ENCODE measurements around the gene ITPK1.

Gene ITPK1

GRCh38 chr14:92965281-92965680, 150.4 kb downstream of the ITPK1 start:
- Histone ChIP-seq H3K4me1 (ENCODE audit: control insufficient read depth, insufficient read depth, low read length) (peaks cover 16% of the 10 kb centered on the region), H3K4me3 (ENCODE audit: low read length) (no peak overlapping the region), H3K9ac (ENCODE audit: low read length) (no peak overlapping the region), H3K9me3 (ENCODE audit: control insufficient read depth, low read length) (no peaks in the 10 kb centered on the region), H3K36me3 (ENCODE audit: control insufficient read depth, insufficient read depth, low read length) (no peaks in the 10 kb centered on the region), H3K27me3 (ENCODE audit: control insufficient read depth, insufficient read depth, low read length) (no peaks in the 10 kb centered on the region)

GRCh38 chr14:92964124-92965109, 151.3 kb downstream of the ITPK1 start:
- Histone ChIP-seq H3K4me1 (ENCODE audit: control insufficient read depth, insufficient read depth, low read length) (peaks cover 16% of the 10 kb centered on the region), H3K4me3 (ENCODE audit: low read length) (no peak overlapping the region), H3K36me3 (ENCODE audit: control insufficient read depth, insufficient read depth, low read length) (no peaks in the 10 kb centered on the region), H3K27me3 (ENCODE audit: control insufficient read depth, insufficient read depth, low read length) (no peaks in the 10 kb centered on the region), H3K9ac (ENCODE audit: low read length) (no peak overlapping the region), H3K9me3 (ENCODE audit: control insufficient read depth, low read length) (no peaks in the 10 kb centered on the region)

- Histone ChIP-seq H3K4me1 (ENCODE audit: control insufficient read depth, insufficient read depth, low read length) (peaks cover 16% of the 10 kb centered on the region), H3K9me3 (ENCODE audit: control insufficient read depth, low read length) (no peaks in the 10 kb centered on the region), H3K4me3 (ENCODE audit: low read length) (no peak overlapping the region), H3K27me3 (ENCODE audit: control insufficient read depth, insufficient read depth, low read length) (no peaks in the 10 kb centered on the region), H3K9ac (ENCODE audit: low read length) (no peak overlapping the region), H3K36me3 (ENCODE audit: control insufficient read depth, insufficient read depth, low read length) (no peaks in the 10 kb centered on the region)
Measured at GRCh38 chr14:92963301-92964123, 152.2 kb downstream of the ITPK1 start.

- Histone ChIP-seq H3K9me3 (ENCODE audit: control insufficient read depth, low read length) (no peaks in the 10 kb centered on the region), H3K9ac (ENCODE audit: low read length) (no peak overlapping the region), H3K4me3 (ENCODE audit: low read length) (no peak overlapping the region), H3K27me3 (ENCODE audit: control insufficient read depth, insufficient read depth, low read length) (no peaks in the 10 kb centered on the region), H3K36me3 (ENCODE audit: control insufficient read depth, insufficient read depth, low read length) (no peaks in the 10 kb centered on the region), H3K4me1 (ENCODE audit: control insufficient read depth, insufficient read depth, low read length) (peaks cover 16% of the 10 kb centered on the region)
Measured at GRCh38 chr14:92962831-92963095, 153.0 kb downstream of the ITPK1 start.

- no peaks in the 10 kb centered on the region for H3K36me3 ChIP-seq (ENCODE audit: control insufficient read depth, insufficient read depth, low read length)
- no peak overlapping the region for H3K4me3 ChIP-seq (ENCODE audit: low read length)
- H3K9ac ChIP-seq (ENCODE audit: low read length), result no peak overlapping the region
- peaks cover 16% of the 10 kb centered on the region for H3K4me1 ChIP-seq (ENCODE audit: control insufficient read depth, insufficient read depth, low read length)
- H3K9me3 ChIP-seq (ENCODE audit: control insufficient read depth, low read length), result no peaks in the 10 kb centered on the region
- no peaks in the 10 kb centered on the region for H3K27me3 ChIP-seq (ENCODE audit: control insufficient read depth, insufficient read depth, low read length)
Measured at GRCh38 chr14:92962031-92962830, 153.5 kb downstream of the ITPK1 start.

- no peak overlapping the region for H3K9ac ChIP-seq (ENCODE audit: low read length)
- H3K4me3 ChIP-seq (ENCODE audit: low read length), result no peak overlapping the region
- no peaks in the 10 kb centered on the region for H3K36me3 ChIP-seq (ENCODE audit: control insufficient read depth, insufficient read depth, low read length)
- H3K4me1 ChIP-seq (ENCODE audit: control insufficient read depth, insufficient read depth, low read length), result peaks cover 16% of the 10 kb centered on the region
- no peaks in the 10 kb centered on the region for H3K27me3 ChIP-seq (ENCODE audit: control insufficient read depth, insufficient read depth, low read length)
- no peaks in the 10 kb centered on the region for H3K9me3 ChIP-seq (ENCODE audit: control insufficient read depth, low read length)
Measured at GRCh38 chr14:92961567-92961855, 154.2 kb downstream of the ITPK1 start.

- Histone ChIP-seq H3K4me1 (ENCODE audit: control insufficient read depth, insufficient read depth, low read length) (peaks cover 16% of the 10 kb centered on the region), H3K9ac (ENCODE audit: low read length) (no peak overlapping the region), H3K36me3 (ENCODE audit: control insufficient read depth, insufficient read depth, low read length) (no peaks in the 10 kb centered on the region)
Measured at GRCh38 chr14:92960706-92961566, 154.8 kb downstream of the ITPK1 start.

GRCh38 chr14:92959761-92960680, 155.7 kb downstream of the ITPK1 start:
- no peak overlapping the region for H3K9ac ChIP-seq (ENCODE audit: low read length)
- no peak overlapping the region for H3K4me3 ChIP-seq (ENCODE audit: low read length)
- H3K27me3 ChIP-seq (ENCODE audit: control insufficient read depth, insufficient read depth, low read length), result no peaks in the 10 kb centered on the region
- no peaks in the 10 kb centered on the region for H3K9me3 ChIP-seq (ENCODE audit: control insufficient read depth, low read length)
- H3K4me1 ChIP-seq (ENCODE audit: control insufficient read depth, insufficient read depth, low read length), result peaks cover 16% of the 10 kb centered on the region
- no peaks in the 10 kb centered on the region for H3K36me3 ChIP-seq (ENCODE audit: control insufficient read depth, insufficient read depth, low read length)

More at GRCh38 chr14:92960706-92961566, 154.8 kb downstream of the ITPK1 start:
- Histone ChIP-seq H3K27me3 (ENCODE audit: control insufficient read depth, insufficient read depth, low read length) (no peaks in the 10 kb centered on the region), H3K4me3 (ENCODE audit: low read length) (no peak overlapping the region), H3K9me3 (ENCODE audit: control insufficient read depth, low read length) (no peaks in the 10 kb centered on the region)

- Histone ChIP-seq H3K36me3 (ENCODE audit: control insufficient read depth, insufficient read depth, low read length) (no peaks in the 10 kb centered on the region), H3K9me3 (ENCODE audit: control insufficient read depth, low read length) (no peaks in the 10 kb centered on the region), H3K4me3 (ENCODE audit: low read length) (no peak overlapping the region), H3K9ac (ENCODE audit: low read length) (no peak overlapping the region), H3K27me3 (ENCODE audit: control insufficient read depth, insufficient read depth, low read length) (no peaks in the 10 kb centered on the region), H3K4me1 (ENCODE audit: control insufficient read depth, insufficient read depth, low read length) (peaks cover 9% of the 10 kb centered on the region)
Measured at GRCh38 chr14:92959189-92959531, 156.6 kb downstream of the ITPK1 start.

GRCh38 chr14:92958373-92959188, 157.1 kb downstream of the ITPK1 start:
- Histone ChIP-seq H3K36me3 (ENCODE audit: control insufficient read depth, insufficient read depth, low read length) (no peaks in the 10 kb centered on the region), H3K4me1 (ENCODE audit: control insufficient read depth, insufficient read depth, low read length) (peaks cover 5% of the 10 kb centered on the region), H3K4me3 (ENCODE audit: low read length) (no peak overlapping the region), H3K9me3 (ENCODE audit: control insufficient read depth, low read length) (no peaks in the 10 kb centered on the region), H3K27me3 (ENCODE audit: control insufficient read depth, insufficient read depth, low read length) (no peaks in the 10 kb centered on the region), H3K9ac (ENCODE audit: low read length) (no peak overlapping the region)
